HG03558 (cell line): ENCODE data around the gene SPAG9.

Experiments used
- ATAC-seq: cut with Tn5 transposase; IDR thresholded peaks from one replicate; pipeline ENCODE4 v1.9.1; 2021; ENCODE audit warnings: moderate number of reproducible peaks; ENCODE audit not compliant: unreplicated experiment; ENCODE audit errors: extremely low read depth

Gene SPAG9

DNA sequence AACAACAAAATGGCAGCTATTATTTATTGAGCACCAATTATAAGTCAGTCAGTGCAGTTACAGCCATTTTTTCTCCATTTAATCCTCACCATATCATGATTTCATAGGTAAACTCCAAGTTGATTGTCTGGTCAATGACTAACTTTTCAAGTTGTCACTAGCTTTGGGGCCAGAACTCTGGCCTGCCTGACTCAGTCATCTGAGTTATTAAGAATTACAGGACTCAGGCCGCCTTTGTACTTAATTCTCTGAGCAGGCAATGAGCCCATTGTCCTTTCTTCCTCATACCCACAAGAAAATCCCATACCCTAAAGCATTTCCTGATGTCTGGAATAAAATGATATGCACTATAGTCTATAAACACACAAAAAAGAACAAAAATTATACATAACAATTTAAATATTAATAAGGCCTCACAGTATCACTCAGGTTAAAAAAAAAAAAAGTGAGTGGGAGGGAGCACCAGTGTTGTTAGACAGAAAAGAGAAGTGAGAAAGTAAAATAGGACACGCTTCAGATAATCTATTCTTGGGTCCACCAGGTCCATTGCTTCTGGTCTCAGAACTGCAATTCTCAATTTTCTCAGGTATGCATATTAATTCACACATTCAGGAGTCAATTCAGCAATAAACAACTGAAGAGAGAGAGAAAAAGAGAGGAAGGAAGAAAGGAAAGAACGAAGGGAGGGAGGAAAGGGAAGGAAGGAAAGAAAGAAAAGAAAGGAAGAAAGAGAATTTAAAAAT lies 70.2 kb downstream of the SPAG9 start:
- peak; percentile 86 for ATAC-seq

- no peak for ATAC-seq
Measured at GRCh38 chr17:51046514-51047384, 73.9 kb downstream of the SPAG9 start.

DNA sequence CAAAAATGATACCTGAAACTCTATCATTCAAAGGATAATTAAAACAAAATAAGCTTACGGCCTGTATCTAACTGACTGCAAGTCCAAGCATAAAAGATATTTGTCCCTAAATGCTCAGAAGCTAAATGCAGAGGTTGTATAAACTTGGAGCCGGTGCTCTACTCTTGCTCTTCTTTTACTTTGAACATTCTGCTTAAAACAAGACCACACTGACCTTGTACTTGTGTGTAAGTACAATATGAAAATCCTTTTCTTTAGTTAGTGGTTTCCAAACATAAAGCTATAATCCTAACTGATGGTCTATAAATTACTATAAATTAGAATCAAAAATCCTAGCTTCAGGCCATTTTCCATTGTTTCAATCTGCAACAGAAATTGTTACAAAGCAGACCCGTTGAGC lies 74.6 kb downstream of the SPAG9 start:
- ATAC-seq = no peak

DNA sequence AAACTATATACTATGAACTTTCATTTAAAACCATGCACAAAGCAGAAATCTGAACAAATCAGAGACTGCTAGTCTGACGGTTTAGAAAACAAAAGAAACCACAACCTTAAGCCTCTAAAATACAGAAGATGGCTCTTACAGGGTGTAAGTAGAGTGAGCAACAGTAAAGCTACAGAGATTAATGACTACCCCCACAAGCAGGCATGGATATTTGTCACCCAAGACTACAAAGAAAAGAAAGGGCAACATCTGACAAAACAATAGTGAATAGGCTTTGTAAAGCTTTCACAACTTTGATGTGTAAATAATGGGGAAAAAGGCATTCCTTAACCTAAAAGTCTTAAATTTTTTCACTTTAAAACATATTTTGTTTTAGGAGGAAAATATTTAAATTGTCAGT lies 75.0 kb downstream of the SPAG9 start:
- ATAC-seq = no peak

- no peak for ATAC-seq
Measured at GRCh38 chr17:51044976-51045375, 75.7 kb downstream of the SPAG9 start.

- ATAC-seq = no peak
Measured at GRCh38 chr17:51036084-51036483, 84.6 kb downstream of the SPAG9 start.

DNA sequence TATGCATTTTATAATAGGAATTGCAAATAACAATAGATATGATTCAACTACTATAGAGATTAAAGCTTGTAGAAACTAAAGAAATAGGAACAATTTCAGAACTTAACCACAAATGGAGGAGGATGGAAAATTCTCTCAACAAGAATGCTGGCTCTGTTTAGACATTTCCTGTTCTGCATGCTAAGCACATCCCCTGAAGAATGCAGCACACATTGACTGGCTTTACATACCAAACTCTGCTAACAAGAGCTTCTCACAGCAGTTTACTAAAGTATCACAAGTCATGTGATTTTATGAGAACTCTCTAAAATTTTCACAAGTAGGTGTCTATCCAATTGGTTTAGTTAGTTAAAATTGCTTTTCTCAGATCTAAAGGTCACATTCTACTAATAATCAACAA lies 85.2 kb downstream of the SPAG9 start:
- no peak for ATAC-seq

DNA sequence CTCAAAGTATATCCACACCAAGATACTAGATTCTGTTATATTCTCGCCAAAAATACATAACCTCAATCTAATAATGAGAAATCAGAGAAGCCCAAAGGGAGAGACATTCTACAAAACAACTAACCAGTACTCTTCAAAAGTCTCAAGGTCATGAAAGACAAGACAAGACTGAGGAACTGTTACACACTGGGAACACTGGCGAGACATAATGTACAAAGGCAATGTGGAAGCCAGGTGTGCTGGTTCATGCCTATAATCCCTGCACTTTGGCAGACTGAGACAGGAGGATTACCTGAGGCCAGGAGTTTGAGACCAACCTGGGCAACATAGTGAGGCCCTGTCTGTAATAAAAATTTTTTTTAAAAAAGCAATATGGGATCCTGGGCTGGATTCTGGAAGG lies 85.9 kb downstream of the SPAG9 start:
- no peak for ATAC-seq

- no peak for ATAC-seq
Measured at GRCh38 chr17:51032850-51033249, 87.8 kb downstream of the SPAG9 start.

DNA sequence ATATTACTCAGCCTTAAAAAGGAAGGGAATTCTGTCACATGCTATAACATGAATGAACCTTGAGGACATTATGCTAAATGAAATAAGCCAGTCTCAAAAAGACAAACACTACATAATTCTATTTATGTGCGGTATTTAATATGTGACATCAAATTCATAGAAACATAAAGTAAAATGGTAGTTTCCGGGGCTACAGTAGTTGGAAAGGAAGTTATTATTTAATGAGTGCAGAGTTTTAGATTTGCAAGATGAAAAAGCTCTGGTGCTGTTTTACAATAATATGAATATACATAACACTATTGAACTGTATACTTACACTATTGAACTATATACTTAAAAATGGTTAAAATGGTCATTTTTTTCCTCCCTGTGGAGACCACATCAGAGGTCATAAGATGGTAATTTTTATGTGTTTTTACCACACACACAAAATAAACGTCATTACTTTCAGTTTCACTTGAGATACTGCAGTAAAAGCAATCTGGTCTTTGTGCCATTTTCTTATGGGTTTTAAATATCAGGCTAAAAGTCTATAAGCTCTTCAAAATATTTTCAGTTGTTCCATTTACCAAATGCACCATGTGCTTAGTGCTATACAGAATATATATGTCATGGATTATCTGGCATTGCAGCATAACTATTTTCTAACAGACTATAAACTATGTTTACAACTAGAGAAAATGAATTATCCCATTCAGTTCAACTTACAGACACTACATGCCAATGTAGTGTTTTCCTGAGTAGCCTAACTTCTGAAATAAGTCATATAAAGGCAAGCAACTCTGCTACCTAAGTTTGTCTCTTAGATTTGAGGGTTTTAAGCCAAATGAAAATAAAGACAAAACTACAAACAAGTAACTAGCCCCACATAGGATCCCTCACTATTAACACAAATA lies 90.9 kb downstream of the SPAG9 start:
- no peak for ATAC-seq

- ATAC-seq = no peak
Measured at GRCh38 chr17:51029142-51029541, 91.5 kb downstream of the SPAG9 start.

DNA sequence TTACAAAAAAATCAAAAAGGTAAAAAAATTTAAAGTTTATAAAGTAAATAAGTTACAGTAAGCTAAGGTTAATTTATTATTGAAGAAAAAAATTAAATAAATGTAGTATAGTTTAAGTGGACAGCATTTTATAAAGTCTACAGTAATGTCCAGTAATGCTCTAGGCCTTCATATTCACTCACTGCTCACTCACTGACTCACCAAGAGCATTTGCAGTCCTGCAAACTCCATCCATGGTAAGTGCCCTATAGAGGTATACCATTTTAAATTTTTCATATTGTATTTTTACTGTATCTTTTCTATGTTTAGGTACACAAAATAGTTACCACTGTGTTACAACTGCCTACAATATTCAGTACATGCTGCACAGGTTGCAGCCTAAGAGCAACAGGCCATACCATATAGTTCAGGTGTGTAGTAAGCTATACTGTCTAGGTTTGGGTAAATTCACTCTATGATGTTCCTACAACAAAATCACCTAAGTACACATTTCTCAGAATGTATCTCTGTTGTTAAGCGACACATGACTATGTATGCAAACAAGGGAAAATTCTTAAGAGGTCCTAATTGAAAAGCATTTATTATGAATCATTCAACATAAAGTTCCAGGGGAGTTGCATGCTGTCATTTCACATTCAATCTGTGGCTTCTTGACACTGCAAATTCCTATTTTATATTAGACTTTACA lies 92.3 kb downstream of the SPAG9 start:
- ATAC-seq = no peak

DNA sequence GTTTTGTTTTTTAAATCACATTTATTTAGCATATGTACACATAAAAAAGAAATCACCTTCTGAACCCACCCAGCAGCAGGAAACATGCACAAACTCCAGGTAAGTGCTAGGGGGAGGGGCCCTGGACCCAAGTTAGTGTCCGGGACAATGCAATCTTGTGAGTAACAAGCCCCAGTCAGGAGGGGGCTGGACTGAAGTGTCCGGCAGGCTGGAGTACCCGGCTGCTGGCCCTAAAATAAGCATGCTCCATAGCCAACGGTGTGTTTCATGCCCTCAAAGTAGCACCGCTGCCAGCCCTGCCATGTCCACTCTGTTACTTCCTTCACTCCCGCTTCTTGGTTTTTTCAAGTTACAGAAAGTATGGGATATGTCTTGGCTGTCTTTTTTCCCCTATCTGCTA lies 102.1 kb downstream of the SPAG9 start:
- no peak for ATAC-seq

DNA sequence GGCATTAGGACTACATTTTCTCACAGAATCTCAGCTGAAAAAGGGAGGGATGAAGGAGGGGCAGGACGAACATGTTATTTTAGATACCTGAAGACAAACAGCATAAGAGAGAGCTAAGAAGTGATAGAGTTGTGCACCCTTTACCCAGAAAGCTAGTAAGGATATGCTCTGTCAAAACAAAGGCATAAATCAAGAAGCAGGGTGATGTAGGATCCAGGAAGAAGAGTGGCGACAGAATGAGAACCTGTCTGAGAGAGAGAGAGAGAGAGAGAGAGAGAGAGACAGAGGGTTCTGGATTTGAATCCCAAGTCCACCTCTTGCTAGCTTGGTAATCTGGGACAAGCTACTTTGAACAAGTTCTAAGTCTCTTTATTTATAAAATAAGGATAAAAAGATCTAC lies 103.4 kb downstream of the SPAG9 start:
- no peak for ATAC-seq

- no peak for ATAC-seq
Measured at GRCh38 chr17:51016099-51016498, 104.6 kb downstream of the SPAG9 start.

DNA sequence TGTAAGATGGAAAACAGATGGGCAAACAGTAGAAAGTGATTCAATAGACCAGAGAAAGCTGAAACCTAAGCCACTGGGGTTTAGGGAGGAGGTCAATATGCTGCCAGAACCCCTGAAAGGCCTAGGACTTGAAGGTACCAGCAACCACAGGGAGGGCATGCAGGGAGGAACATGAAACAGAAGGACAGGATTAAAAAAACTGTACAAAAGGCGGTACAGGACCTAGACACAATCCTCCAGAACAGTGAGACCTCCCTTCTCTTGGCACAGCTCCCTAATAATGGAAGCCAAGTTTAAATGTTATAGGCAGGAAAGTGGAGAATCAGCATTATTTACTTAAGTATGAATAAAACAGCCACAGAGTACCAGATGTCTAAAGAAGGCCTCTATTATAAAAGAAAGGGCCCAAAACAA lies 105.5 kb downstream of the SPAG9 start:
- ATAC-seq = no peak

GRCh38 chr17:51014129-51014528 lies 106.5 kb downstream of the SPAG9 start:
- ATAC-seq = no peak

GRCh38 chr17:51013322-51013721 lies 107.3 kb downstream of the SPAG9 start:
- no peak for ATAC-seq

DNA sequence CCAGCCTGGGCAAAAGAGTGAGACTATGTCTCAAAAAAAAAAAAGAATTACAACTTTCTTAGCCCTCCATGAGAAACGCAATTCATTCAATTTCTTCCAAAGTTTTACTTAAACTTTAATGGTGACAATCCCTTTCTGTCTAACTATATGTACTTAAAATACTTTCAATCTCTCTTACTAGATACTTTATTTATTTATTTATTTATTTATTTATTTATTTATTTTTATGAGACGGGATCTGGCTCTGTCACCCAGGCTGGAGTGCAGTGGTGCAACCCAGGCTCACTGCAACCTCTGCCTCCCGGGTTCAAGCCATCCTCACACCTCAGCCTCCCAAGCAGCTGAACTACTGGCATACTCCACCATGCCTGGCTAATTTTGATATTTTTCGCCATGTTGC lies 108.1 kb downstream of the SPAG9 start:
- no peak for ATAC-seq

- no peak for ATAC-seq
Measured at GRCh38 chr17:51010173-51010675, 110.4 kb downstream of the SPAG9 start.
